Measurements from ENCODE around the gene PCDHB12. TPM values are rescaled to one million over a fixed set of nuclear protein-coding genes. Genes with fewer than 3 reads are reported as not detected.
"Not testable (repeated sequence)": the region's sequence is repeated elsewhere in the genome, so short reads cannot be mapped to it uniquely, and the experiment has no call there.

PCDHB12 gene
- total RNA-seq, 1 experiment from 2014 or later, result 1.6 TPM

DNA sequence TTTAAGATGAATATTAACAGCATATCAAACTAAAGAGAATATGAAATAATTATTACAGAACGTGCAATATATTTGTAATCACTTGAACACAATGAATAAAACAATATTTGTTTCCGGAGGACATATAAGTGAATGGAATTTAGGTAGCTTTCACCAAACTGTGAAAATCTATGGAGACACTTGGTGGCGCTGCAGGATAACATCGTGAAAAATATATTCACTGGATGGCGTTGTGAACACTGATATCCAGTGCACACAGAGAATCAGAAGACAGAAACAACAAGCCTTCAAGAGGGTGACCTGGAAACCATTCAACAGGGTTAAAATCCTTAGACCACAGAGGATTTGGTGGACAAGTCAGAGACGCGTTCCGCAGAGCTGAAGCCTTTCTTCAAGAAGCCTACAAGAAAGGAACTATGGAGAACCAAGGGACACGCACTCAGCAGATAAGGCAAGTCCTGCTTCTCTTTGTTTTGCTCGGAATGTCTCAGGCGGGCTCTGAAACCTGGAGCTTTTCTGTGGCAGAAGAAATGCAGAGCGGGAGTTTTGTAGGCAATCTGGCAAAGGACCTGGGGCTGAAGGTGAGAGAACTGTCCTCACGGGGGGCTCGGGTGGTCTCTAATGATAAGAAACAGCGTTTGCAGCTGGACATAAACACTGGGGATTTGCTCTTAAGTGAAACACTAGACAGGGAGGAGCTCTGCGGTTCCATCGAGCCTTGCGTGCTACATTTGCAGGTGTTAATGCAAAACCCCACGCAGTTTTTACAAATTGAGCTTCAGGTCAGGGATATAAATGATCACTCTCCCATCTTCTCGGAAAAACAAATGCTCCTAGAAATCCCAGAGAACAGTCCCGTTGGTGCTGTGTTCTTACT, 8.9 kb upstream of the PCDHB12 start, which contains the start of gene PCDHB11:
Gene PCDHB11 (plus strand): TSS at position 269 of the 877 bp plus-strand sequence. CDS start 148 bp downstream, at position 417.
- intact Hi-C loops (cut with micrococcal nuclease), result no loop called here
- peaks cover 3% of the 10 kb centered on the region for H3K36me3 Mint-ChIP-seq (ENCODE audit: insufficient read depth, unreplicated experiment)
- TSS peak; percentile 36 for BruUV-seq (replicated peaks)
- ChIA-PET CTCF (interaction anchor here (0.6 to 3.6 kb wide), 30 partner anchors 9 to 470 kb away, joined by 3 to 36 read pairs (median 4); partner anchors contain the start of genes PCDHA4, PCDHB12, PCDHB14 and PCDHB16), POLR2A (interaction anchor here (0.5 to 2.4 kb wide), 8 partner anchors 90 to 367 kb away, joined by 3 to 26 read pairs (median 6); partner anchors contain the start of gene TAF7)
- TF ChIP-seq, protein P1, sequence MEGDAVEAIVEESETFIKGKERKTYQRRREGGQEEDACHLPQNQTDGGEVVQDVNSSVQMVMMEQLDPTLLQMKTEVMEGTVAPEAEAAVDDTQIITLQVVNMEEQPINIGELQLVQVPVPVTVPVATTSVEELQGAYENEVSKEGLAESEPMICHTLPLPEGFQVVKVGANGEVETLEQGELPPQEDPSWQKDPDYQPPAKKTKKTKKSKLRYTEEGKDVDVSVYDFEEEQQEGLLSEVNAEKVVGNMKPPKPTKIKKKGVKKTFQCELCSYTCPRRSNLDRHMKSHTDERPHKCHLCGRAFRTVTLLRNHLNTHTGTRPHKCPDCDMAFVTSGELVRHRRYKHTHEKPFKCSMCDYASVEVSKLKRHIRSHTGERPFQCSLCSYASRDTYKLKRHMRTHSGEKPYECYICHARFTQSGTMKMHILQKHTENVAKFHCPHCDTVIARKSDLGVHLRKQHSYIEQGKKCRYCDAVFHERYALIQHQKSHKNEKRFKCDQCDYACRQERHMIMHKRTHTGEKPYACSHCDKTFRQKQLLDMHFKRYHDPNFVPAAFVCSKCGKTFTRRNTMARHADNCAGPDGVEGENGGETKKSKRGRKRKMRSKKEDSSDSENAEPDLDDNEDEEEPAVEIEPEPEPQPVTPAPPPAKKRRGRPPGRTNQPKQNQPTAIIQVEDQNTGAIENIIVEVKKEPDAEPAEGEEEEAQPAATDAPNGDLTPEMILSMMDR (IDR thresholded peaks at IDR 0.05; ENCODE audit: unreplicated experiment), result peak; percentile 40
- peak; percentile 32 for DNase-seq (ENCODE audit: unreplicated experiment)
- H3K9me3 Mint-ChIP-seq (ENCODE audit: unreplicated experiment), result peaks cover 56% of the 10 kb centered on the region
- no peaks in the 10 kb centered on the region for H3K27me3 Mint-ChIP-seq (ENCODE audit: insufficient read depth, unreplicated experiment)
- no peak within 1 kb of the TSS for H3K27ac Mint-ChIP-seq (ENCODE audit: low read depth, unreplicated experiment)
- peak within 1 kb of the TSS; percentile 61 for H3K4me3 Mint-ChIP-seq (ENCODE audit: unreplicated experiment)
- H3K4me1 Mint-ChIP-seq (ENCODE audit: insufficient read depth, unreplicated experiment), result no peaks in the 10 kb centered on the region

DNA sequence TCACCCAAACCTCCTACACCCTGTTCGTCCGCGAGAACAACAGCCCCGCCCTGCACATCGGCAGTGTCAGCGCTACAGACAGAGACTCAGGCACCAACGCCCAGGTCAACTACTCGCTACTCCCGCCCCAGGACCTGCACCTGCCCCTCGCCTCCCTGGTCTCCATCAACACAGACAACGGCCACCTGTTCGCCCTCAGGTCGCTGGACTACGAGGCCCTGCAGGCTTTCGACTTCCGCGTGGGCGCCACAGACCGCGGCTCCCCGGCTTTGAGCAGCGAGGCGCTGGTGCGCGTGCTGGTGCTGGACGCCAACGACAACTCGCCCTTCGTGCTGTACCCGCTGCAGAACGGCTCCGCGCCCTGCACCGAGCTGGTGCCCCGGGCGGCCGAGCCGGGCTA, 7.4 kb upstream of the PCDHB12 start:
- H3K9me3 Mint-ChIP-seq (ENCODE audit: unreplicated experiment), result peaks cover 53% of the 10 kb centered on the region
- H3K4me3 Mint-ChIP-seq (ENCODE audit: unreplicated experiment); BruUV-seq (replicated peaks); H3K36me3 Mint-ChIP-seq (ENCODE audit: insufficient read depth, unreplicated experiment); H3K27ac Mint-ChIP-seq (ENCODE audit: low read depth, unreplicated experiment); intact Hi-C loops (cut with micrococcal nuclease); H3K27me3 Mint-ChIP-seq (ENCODE audit: insufficient read depth, unreplicated experiment); POLR2A ChIA-PET; H3K4me1 Mint-ChIP-seq (ENCODE audit: insufficient read depth, unreplicated experiment); DNase-seq (ENCODE audit: unreplicated experiment): not testable (repeated sequence)
- CTCF ChIA-PET, result interaction anchor here (1.4 kb wide), 1 partner anchor 363 kb away, joined by 6 read pairs; no protein-coding TSS in a partner anchor

DNA sequence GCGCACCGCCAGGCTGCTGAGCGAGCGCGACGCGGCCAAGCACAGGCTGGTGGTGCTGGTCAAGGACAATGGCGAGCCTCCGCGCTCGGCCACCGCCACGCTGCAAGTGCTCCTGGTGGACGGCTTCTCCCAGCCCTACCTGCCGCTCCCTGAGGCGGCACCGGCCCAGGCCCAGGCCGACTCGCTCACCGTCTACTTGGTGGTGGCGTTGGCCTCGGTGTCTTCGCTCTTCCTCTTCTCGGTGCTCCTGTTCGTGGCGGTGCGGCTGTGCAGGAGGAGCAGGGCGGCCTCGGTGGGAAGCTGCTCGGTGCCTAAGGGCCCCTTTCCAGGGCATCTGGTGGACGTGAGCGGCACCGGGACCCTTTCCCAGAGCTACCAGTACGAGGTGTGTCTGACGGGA, 6.9 kb upstream of the PCDHB12 start:
- intact Hi-C loops (cut with micrococcal nuclease); H3K4me3 Mint-ChIP-seq (ENCODE audit: unreplicated experiment); H3K4me1 Mint-ChIP-seq (ENCODE audit: insufficient read depth, unreplicated experiment); BruUV-seq (replicated peaks); DNase-seq (ENCODE audit: unreplicated experiment); H3K27ac Mint-ChIP-seq (ENCODE audit: low read depth, unreplicated experiment); H3K36me3 Mint-ChIP-seq (ENCODE audit: insufficient read depth, unreplicated experiment); H3K27me3 Mint-ChIP-seq (ENCODE audit: insufficient read depth, unreplicated experiment); POLR2A ChIA-PET: not testable (repeated sequence)
- peaks cover 48% of the 10 kb centered on the region for H3K9me3 Mint-ChIP-seq (ENCODE audit: unreplicated experiment)
- CTCF ChIA-PET, result interaction anchor here (0.7 to 1.5 kb wide), 4 partner anchors 10 to 362 kb away, joined by 3 to 7 read pairs (median 4); partner anchors contain the start of genes PCDHB10, PCDHB7 and TAF7

DNA sequence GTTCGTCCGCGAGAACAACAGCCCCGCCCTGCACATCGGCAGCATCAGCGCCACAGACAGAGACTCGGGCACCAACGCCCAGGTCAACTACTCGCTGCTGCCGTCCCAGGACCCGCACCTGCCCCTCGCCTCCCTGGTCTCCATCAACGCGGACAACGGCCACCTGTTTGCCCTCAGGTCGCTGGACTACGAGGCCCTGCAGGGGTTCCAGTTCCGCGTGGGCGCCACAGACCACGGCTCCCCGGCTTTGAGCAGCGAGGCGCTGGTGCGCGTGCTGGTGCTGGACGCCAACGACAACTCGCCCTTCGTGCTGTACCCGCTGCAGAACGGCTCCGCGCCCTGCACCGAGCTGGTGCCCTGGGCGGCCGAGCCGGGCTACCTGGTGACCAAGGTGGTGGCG, 1.8 kb downstream of the PCDHB12 start:
- H3K36me3 Mint-ChIP-seq (ENCODE audit: insufficient read depth, unreplicated experiment); H3K4me3 Mint-ChIP-seq (ENCODE audit: unreplicated experiment); intact Hi-C loops (cut with micrococcal nuclease); DNase-seq (ENCODE audit: unreplicated experiment); CTCF ChIA-PET; H3K27me3 Mint-ChIP-seq (ENCODE audit: insufficient read depth, unreplicated experiment); POLR2A ChIA-PET; BruUV-seq (replicated peaks); H3K27ac Mint-ChIP-seq (ENCODE audit: low read depth, unreplicated experiment); H3K4me1 Mint-ChIP-seq (ENCODE audit: insufficient read depth, unreplicated experiment): not testable (repeated sequence)
- peaks cover 20% of the 10 kb centered on the region for H3K9me3 Mint-ChIP-seq (ENCODE audit: unreplicated experiment)

DNA sequence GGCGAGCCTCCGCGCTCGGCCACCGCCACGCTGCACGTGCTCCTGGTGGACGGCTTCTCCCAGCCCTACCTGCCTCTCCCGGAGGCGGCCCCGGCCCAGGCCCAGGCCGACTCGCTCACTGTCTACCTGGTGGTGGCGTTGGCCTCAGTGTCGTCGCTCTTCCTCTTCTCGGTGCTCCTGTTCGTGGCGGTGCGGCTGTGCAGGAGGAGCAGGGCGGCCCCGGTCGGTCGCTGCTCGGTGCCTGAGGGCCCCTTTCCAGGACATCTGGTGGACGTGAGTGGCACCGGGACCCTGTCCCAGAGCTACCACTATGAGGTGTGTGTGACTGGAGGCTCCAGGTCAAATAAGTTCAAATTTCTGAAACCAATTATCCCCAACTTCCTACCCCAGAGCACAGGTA, 2.3 kb downstream of the PCDHB12 start:
- H3K4me3 Mint-ChIP-seq (ENCODE audit: unreplicated experiment); DNase-seq (ENCODE audit: unreplicated experiment); intact Hi-C loops (cut with micrococcal nuclease); H3K4me1 Mint-ChIP-seq (ENCODE audit: insufficient read depth, unreplicated experiment); CTCF ChIA-PET; H3K27ac Mint-ChIP-seq (ENCODE audit: low read depth, unreplicated experiment); H3K27me3 Mint-ChIP-seq (ENCODE audit: insufficient read depth, unreplicated experiment); BruUV-seq (replicated peaks); H3K36me3 Mint-ChIP-seq (ENCODE audit: insufficient read depth, unreplicated experiment); POLR2A ChIA-PET: not testable (repeated sequence)
- H3K9me3 Mint-ChIP-seq (ENCODE audit: unreplicated experiment), result peaks cover 22% of the 10 kb centered on the region

All from MCF 10A (cell line).